ENCODE measurements around the gene RPL22L1. TPM values are rescaled to one million over a fixed set of nuclear protein-coding genes. Genes with fewer than 3 reads are reported as not detected.
"Not testable (repeated sequence)": the region's sequence is repeated elsewhere in the genome, so short reads cannot be mapped to it uniquely, and the experiment has no call there.

The RPL22L1 gene
- total and polyA plus RNA-seq, 2 experiments from 2014 or later = 216 to 441 TPM

- Histone ChIP-seq H3K27ac (ENCODE audit: low read depth) (no peak overlapping the region), H3K4me2 (no peak overlapping the region), H3F3A (replicated peaks; ENCODE audit: low read depth) (no peaks in the 10 kb centered on the region), H3K4me3 (no peak overlapping the region), H3K36me3 (ENCODE audit: insufficient read depth) (no peaks in the 10 kb centered on the region), H2AFZ (no peak overlapping the region), H3K4me1 (ENCODE audit: insufficient read depth) (no peaks in the 10 kb centered on the region), H3K79me2 (replicated peaks; ENCODE audit: insufficient read depth) (no peaks in the 10 kb centered on the region), H4K20me1 (replicated peaks; ENCODE audit: insufficient read depth) (no peaks in the 10 kb centered on the region), H3K9me2 (ENCODE audit: insufficient read depth) (0 out of 2 replicates have a peak, but pooled peaks cover 3% of the 10 kb centered on the region), H3K27me3 (ENCODE audit: insufficient read depth) (no peaks in the 10 kb centered on the region)
- Mint-ChIP-seq H3K27ac (no peak overlapping the region), H3K27me3 (ENCODE audit: insufficient read depth, low read depth, poor library complexity) (no peaks in the 10 kb centered on the region), H3K9me3 (peaks cover 21% of the 10 kb centered on the region), H3K4me1 (no peaks in the 10 kb centered on the region), H3K36me3 (ENCODE audit: low read depth) (peaks cover 23% of the 10 kb centered on the region), H3K4me3 (no peak overlapping the region)
- ATAC-seq (no peak), DNase-seq (ENCODE audit: low spot score) (no peak)
- TF ChIP-seq ZNF462 (CRISPR knock-in tag; IDR thresholded peaks at IDR 0.05) = no peak
- TF ChIP-seq EZH2 (IDR thresholded peaks at IDR 0.05; ENCODE audit: low read depth, unreplicated experiment) = no peak
- TF ChIP-seq NANOG (IDR thresholded peaks at IDR 0.05; ENCODE audit: borderline replicate concordance) = no peak
- TF ChIP-seq REST (IDR thresholded peaks at IDR 0.05; ENCODE audit: unreplicated experiment) = no peak
- TF ChIP-seq EZH2phosphoT487 (IDR thresholded peaks at IDR 0.05; ENCODE audit: unreplicated experiment) = no peak
- no peak for TF ChIP-seq POLR2AphosphoS5 (IDR thresholded peaks at IDR 0.05; ENCODE audit: low read depth)
- no peak for TF ChIP-seq CREB1 (CRISPR knock-in tag; IDR thresholded peaks at IDR 0.05; ENCODE audit: low read depth)
Measured at GRCh38 chr3:170897978-170898377, 28.0 kb upstream of the RPL22L1 start.

GRCh38 chr3:170897199-170897598, 27.2 kb upstream of the RPL22L1 start:
- not testable (repeated sequence) for H3K4me1 ChIP-seq (ENCODE audit: insufficient read depth); H3K4me1 Mint-ChIP-seq; H3K4me3 Mint-ChIP-seq; ATAC-seq; H2AFZ ChIP-seq; H3K4me2 ChIP-seq; H3K27ac Mint-ChIP-seq; H3K27me3 Mint-ChIP-seq (ENCODE audit: insufficient read depth, low read depth, poor library complexity); H3K27ac ChIP-seq (ENCODE audit: low read depth); H3K4me3 ChIP-seq; H3K36me3 ChIP-seq (ENCODE audit: insufficient read depth); DNase-seq (ENCODE audit: low spot score); H4K20me1 ChIP-seq (replicated peaks; ENCODE audit: insufficient read depth); H3K9me2 ChIP-seq (ENCODE audit: insufficient read depth); H3K27me3 ChIP-seq (ENCODE audit: insufficient read depth); H3K79me2 ChIP-seq (replicated peaks; ENCODE audit: insufficient read depth); H3F3A ChIP-seq (replicated peaks; ENCODE audit: low read depth)
- peaks cover 23% of the 10 kb centered on the region for H3K36me3 Mint-ChIP-seq (ENCODE audit: low read depth)
- peaks cover 21% of the 10 kb centered on the region for H3K9me3 Mint-ChIP-seq

All from GM23338 (cell line).